ENCODE results near the gene BMI1. TPM values are rescaled to one million over a fixed set of nuclear protein-coding genes. Genes with fewer than 3 reads are reported as not detected.

BMI1 gene
- total RNA-seq, 6 experiments from 2014 or later: 34.8 to 51.1 (median 42.3) TPM

GRCh38 chr10:22315455-22316285, 5.2 kb upstream of the BMI1 start:
- Mint-ChIP-seq H3K4me1 (ENCODE audit: low read depth) (peaks cover 33% of the 10 kb centered on the region), H3K9me3 (no peaks in the 10 kb centered on the region), H3K36me3 (ENCODE audit: low read depth) (no peaks in the 10 kb centered on the region), H3K27ac (peak overlapping the region; percentile 58), H3K27me3 (ENCODE audit: insufficient read depth) (no peaks in the 10 kb centered on the region; the same call in 1 of the 2 replicates), H3K4me3 (peak overlapping the region; percentile 97)
- TF ChIP-seq CTCF (IDR thresholded peaks at IDR 0.05): no peak
- DNase-seq: no peak

- H3K27me3 Mint-ChIP-seq (ENCODE audit: insufficient read depth): peaks cover 1% of the 10 kb centered on the region; the same call in 1 of the 2 replicates
- no peak for TF ChIP-seq CTCF (IDR thresholded peaks at IDR 0.05)
- H3K9me3 Mint-ChIP-seq: no peaks in the 10 kb centered on the region
- peaks cover 33% of the 10 kb centered on the region for H3K4me1 Mint-ChIP-seq (ENCODE audit: low read depth)
- no peaks in the 10 kb centered on the region for H3K36me3 Mint-ChIP-seq (ENCODE audit: low read depth)
- H3K4me3 Mint-ChIP-seq: peak within 1 kb of the TSS; percentile 97
- peak within 1 kb of the TSS; percentile 92 for H3K27ac Mint-ChIP-seq
- DNase-seq: peak; percentile 73
Observed at GRCh38 chr10:22316286-22317075, 4.4 kb upstream of the BMI1 start, which contains the start of gene COMMD3. COMMD3 (plus strand) TSS chr10:22316388; CDS start chr10:22316418, 30 bp downstream.

GRCh38 chr10:22317076-22317370, 3.9 kb upstream of the BMI1 start:
- DNase-seq: no peak
- Mint-ChIP-seq H3K27ac (peak overlapping the region; percentile 92), H3K36me3 (ENCODE audit: low read depth) (no peaks in the 10 kb centered on the region), H3K9me3 (no peaks in the 10 kb centered on the region), H3K4me3 (peak overlapping the region; percentile 97), H3K27me3 (ENCODE audit: insufficient read depth) (peaks cover 3% of the 10 kb centered on the region), H3K4me1 (ENCODE audit: low read depth) (peaks cover 33% of the 10 kb centered on the region)
- no peak for TF ChIP-seq CTCF (IDR thresholded peaks at IDR 0.05)

- H3K9me3 Mint-ChIP-seq: no peaks in the 10 kb centered on the region
- no peak for DNase-seq
- peaks cover 8% of the 10 kb centered on the region for H3K27me3 Mint-ChIP-seq (ENCODE audit: insufficient read depth)
- peaks cover 42% of the 10 kb centered on the region for H3K4me1 Mint-ChIP-seq (ENCODE audit: low read depth)
- H3K4me3 Mint-ChIP-seq: peak overlapping the region; percentile 97
- 0 out of 2 replicates have a peak, but pooled peaks cover 4% of the 10 kb centered on the region for H3K36me3 Mint-ChIP-seq (ENCODE audit: low read depth)
- no peak overlapping the region for H3K27ac Mint-ChIP-seq
- TF ChIP-seq CTCF (IDR thresholded peaks at IDR 0.05): no peak
Observed at GRCh38 chr10:22317771-22318565, 2.9 kb upstream of the BMI1 start.

GRCh38 chr10:22318772-22319171, 2.1 kb upstream of the BMI1 start:
- 0 out of 2 replicates have a peak, but pooled peaks cover 4% of the 10 kb centered on the region for H3K36me3 Mint-ChIP-seq (ENCODE audit: low read depth)
- no peak overlapping the region for H3K27ac Mint-ChIP-seq
- no peak overlapping the region for H3K4me3 Mint-ChIP-seq
- no peaks in the 10 kb centered on the region for H3K9me3 Mint-ChIP-seq
- peaks cover 8% of the 10 kb centered on the region for H3K27me3 Mint-ChIP-seq (ENCODE audit: insufficient read depth)
- no peak for TF ChIP-seq CTCF (IDR thresholded peaks at IDR 0.05)
- H3K4me1 Mint-ChIP-seq (ENCODE audit: low read depth): peaks cover 50% of the 10 kb centered on the region
- no peak for DNase-seq

All from HFFc6 (cell line).